Measurements from ENCODE around the gene ZPBP2.

DNA sequence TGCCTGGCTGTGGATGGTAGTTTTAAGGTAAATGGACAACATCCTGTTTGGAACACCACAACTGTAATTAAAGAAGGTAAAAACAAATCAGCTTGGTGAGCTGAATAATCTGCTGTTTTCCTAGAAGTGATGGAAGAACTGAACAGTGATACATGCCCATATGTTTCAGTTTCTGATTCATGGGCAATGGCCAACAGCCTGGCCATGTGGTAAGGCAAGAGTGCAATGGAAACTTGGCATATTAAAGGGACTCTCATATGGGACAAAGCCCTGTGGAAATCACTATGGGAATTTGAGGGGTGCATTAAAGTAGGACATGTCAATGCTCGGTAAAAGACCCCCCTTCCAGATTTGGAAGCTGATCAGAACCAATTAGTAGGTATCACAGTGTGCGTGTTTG, 41.7 kb upstream of the ZPBP2 start:
- TF ChIP-seq, protein P1, sequence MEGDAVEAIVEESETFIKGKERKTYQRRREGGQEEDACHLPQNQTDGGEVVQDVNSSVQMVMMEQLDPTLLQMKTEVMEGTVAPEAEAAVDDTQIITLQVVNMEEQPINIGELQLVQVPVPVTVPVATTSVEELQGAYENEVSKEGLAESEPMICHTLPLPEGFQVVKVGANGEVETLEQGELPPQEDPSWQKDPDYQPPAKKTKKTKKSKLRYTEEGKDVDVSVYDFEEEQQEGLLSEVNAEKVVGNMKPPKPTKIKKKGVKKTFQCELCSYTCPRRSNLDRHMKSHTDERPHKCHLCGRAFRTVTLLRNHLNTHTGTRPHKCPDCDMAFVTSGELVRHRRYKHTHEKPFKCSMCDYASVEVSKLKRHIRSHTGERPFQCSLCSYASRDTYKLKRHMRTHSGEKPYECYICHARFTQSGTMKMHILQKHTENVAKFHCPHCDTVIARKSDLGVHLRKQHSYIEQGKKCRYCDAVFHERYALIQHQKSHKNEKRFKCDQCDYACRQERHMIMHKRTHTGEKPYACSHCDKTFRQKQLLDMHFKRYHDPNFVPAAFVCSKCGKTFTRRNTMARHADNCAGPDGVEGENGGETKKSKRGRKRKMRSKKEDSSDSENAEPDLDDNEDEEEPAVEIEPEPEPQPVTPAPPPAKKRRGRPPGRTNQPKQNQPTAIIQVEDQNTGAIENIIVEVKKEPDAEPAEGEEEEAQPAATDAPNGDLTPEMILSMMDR (IDR thresholded peaks at IDR 0.05): no peak
- no peak for TF ChIP-seq POLR2AphosphoS5 (IDR thresholded peaks at IDR 0.05; ENCODE audit: low read depth, low read length)
- no peak for TF ChIP-seq SIN3A (IDR thresholded peaks at IDR 0.05; ENCODE audit: borderline replicate concordance, insufficient read depth, low read depth, low read length)
- TF ChIP-seq, protein P2, sequence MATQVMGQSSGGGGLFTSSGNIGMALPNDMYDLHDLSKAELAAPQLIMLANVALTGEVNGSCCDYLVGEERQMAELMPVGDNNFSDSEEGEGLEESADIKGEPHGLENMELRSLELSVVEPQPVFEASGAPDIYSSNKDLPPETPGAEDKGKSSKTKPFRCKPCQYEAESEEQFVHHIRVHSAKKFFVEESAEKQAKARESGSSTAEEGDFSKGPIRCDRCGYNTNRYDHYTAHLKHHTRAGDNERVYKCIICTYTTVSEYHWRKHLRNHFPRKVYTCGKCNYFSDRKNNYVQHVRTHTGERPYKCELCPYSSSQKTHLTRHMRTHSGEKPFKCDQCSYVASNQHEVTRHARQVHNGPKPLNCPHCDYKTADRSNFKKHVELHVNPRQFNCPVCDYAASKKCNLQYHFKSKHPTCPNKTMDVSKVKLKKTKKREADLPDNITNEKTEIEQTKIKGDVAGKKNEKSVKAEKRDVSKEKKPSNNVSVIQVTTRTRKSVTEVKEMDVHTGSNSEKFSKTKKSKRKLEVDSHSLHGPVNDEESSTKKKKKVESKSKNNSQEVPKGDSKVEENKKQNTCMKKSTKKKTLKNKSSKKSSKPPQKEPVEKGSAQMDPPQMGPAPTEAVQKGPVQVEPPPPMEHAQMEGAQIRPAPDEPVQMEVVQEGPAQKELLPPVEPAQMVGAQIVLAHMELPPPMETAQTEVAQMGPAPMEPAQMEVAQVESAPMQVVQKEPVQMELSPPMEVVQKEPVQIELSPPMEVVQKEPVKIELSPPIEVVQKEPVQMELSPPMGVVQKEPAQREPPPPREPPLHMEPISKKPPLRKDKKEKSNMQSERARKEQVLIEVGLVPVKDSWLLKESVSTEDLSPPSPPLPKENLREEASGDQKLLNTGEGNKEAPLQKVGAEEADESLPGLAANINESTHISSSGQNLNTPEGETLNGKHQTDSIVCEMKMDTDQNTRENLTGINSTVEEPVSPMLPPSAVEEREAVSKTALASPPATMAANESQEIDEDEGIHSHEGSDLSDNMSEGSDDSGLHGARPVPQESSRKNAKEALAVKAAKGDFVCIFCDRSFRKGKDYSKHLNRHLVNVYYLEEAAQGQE (IDR thresholded peaks at IDR 0.05; ENCODE audit: insufficient read depth in 1 of 2, low read depth in 2 of 2, low read length in 1 of 2): no peak

Measured in Panc1 (cell line).